ENCODE results near the gene ABCA13. TPM values are rescaled to one million over a fixed set of nuclear protein-coding genes. Genes with fewer than 3 reads are reported as not detected.

The ABCA13 gene
- polyA plus RNA-seq, 1 of the 3 experiments (the other 2 are of a cell fraction): not detected

DNA sequence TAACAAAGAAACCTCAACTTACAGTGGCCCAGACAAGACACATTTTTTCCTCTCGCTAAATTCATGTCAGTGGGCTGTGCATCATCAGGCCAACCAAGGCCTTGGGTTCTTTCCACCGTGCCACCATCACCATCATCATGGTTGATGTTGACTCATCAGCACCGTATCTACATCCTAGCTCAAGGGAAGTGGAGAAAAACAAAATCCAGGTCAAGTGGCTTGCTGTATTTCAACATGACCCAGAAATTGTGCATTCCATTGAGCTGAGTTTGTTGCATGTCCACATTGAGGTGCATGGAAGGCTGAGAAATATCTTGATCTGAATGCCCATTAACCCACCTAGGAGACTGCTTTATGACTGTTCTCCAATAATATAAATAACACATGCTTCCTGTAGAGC is 440.7 kb downstream of the ABCA13 start:
- Histone ChIP-seq H3K9me2 (no peaks in the 10 kb centered on the region), H3K27me3 (ENCODE audit: insufficient read depth) (no peaks in the 10 kb centered on the region; the same call in 1 of the 2 replicates), H3K79me2 (ENCODE audit: insufficient read depth) (no peaks in the 10 kb centered on the region), H3K27ac (ENCODE audit: low read depth in 2 of 2, low read length in 1 of 2) (no peak overlapping the region), H3K4me1 (ENCODE audit: control insufficient read depth in 1 of 2, insufficient read depth in 2 of 2, low read depth in 1 of 2, low read length in 1 of 2) (no peaks in the 10 kb centered on the region), H3K4me3 (ENCODE audit: low read depth in 2 of 2, low read length in 1 of 2) (no peak overlapping the region), H4K20me1 (ENCODE audit: insufficient read depth) (no peaks in the 10 kb centered on the region), H3K9me3 (no peaks in the 10 kb centered on the region; the same call in 1 of the 2 replicates), H3K36me3 (replicated peaks in 1 of 2; ENCODE audit: control insufficient read depth in 1 of 2, insufficient read depth in 2 of 2, low read length in 1 of 2) (no peaks in the 10 kb centered on the region), H2AFZ (ENCODE audit: low read depth) (no peak overlapping the region), H3F3A (replicated peaks; ENCODE audit: insufficient read depth) (no peaks in the 10 kb centered on the region), H3K9ac (no peak overlapping the region), H3K4me2 (no peak overlapping the region)
- 7% methylated on average over 3 of the region's 3 CpGs for WGBS (ENCODE audit: low lambda C conversion rate)
- CTCF ChIA-PET: no interaction called here
- no peak for DNase-seq
- TF ChIP-seq FOXM1 (IDR thresholded peaks at IDR 0.05; ENCODE audit: low read depth): no peak
- TF ChIP-seq FOSL2 (IDR thresholded peaks at IDR 0.05; ENCODE audit: borderline replicate concordance, low read depth): no peak
- TF ChIP-seq GABPA (IDR thresholded peaks at IDR 0.05; ENCODE audit: low read depth): no peak
- TF ChIP-seq, protein P1, sequence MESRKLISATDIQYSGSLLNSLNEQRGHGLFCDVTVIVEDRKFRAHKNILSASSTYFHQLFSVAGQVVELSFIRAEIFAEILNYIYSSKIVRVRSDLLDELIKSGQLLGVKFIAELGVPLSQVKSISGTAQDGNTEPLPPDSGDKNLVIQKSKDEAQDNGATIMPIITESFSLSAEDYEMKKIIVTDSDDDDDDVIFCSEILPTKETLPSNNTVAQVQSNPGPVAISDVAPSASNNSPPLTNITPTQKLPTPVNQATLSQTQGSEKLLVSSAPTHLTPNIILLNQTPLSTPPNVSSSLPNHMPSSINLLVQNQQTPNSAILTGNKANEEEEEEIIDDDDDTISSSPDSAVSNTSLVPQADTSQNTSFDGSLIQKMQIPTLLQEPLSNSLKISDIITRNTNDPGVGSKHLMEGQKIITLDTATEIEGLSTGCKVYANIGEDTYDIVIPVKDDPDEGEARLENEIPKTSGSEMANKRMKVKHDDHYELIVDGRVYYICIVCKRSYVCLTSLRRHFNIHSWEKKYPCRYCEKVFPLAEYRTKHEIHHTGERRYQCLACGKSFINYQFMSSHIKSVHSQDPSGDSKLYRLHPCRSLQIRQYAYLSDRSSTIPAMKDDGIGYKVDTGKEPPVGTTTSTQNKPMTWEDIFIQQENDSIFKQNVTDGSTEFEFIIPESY (IDR thresholded peaks at IDR 0.05; ENCODE audit: borderline replicate concordance, low read depth): no peak
- no peak for TF ChIP-seq TAF1 (IDR thresholded peaks at IDR 0.05; ENCODE audit: borderline replicate concordance, low read depth, low read length)
- TF ChIP-seq RAD21 (IDR thresholded peaks at IDR 0.05; ENCODE audit: low read length): no peak
- TF ChIP-seq JUND (IDR thresholded peaks at IDR 0.05): no peak
- TF ChIP-seq TCF12 (IDR thresholded peaks at IDR 0.05): no peak
- TF ChIP-seq IRF3 (IDR thresholded peaks at IDR 0.05; ENCODE audit: low read depth, low read length): no peak
- no peak for TF ChIP-seq EP300 (IDR thresholded peaks at IDR 0.05; ENCODE audit: borderline replicate concordance in 1 of 2, low read depth in 1 of 2, low read length in 1 of 2)
- TF ChIP-seq NFIC (IDR thresholded peaks at IDR 0.05; ENCODE audit: borderline replicate concordance): no peak
- TF ChIP-seq MEF2A (IDR thresholded peaks at IDR 0.05; ENCODE audit: borderline replicate concordance, low read depth): no peak
- TF ChIP-seq MXI1 (IDR thresholded peaks at IDR 0.05; ENCODE audit: low read depth, low read length): no peak
- TF ChIP-seq RXRA (IDR thresholded peaks at IDR 0.05; ENCODE audit: borderline replicate concordance, low read depth): no peak
- TF ChIP-seq RFX5 (IDR thresholded peaks at IDR 0.05; ENCODE audit: low read length): no peak
- TF ChIP-seq, protein P2, sequence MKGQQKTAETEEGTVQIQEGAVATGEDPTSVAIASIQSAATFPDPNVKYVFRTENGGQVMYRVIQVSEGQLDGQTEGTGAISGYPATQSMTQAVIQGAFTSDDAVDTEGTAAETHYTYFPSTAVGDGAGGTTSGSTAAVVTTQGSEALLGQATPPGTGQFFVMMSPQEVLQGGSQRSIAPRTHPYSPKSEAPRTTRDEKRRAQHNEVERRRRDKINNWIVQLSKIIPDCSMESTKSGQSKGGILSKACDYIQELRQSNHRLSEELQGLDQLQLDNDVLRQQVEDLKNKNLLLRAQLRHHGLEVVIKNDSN (IDR thresholded peaks at IDR 0.05; ENCODE audit: borderline replicate concordance, low read depth): no peak
- no peak for TF ChIP-seq NRF1 (IDR thresholded peaks at IDR 0.05; ENCODE audit: low read depth, low read length)
- POLR2A ChIA-PET: no interaction called here
